GM18873 (cell line): ENCODE results near the gene VPS50.
"Not testable (repeated sequence)": the region's sequence is repeated elsewhere in the genome, so short reads cannot be mapped to it uniquely, and the experiment has no call there.

ENCODE experiments used
- ATAC-seq: cut with Tn5 transposase; IDR thresholded peaks from one replicate; pipeline ENCODE4 v1.9.1; 2021; ENCODE audit warnings: mild to moderate bottlenecking, moderate library complexity, moderate number of reproducible peaks; ENCODE audit not compliant: unreplicated experiment, low FRiP score

The VPS50 gene

GRCh38 chr7:93327006-93327633 is 95.0 kb downstream of the VPS50 start:
- no peak for ATAC-seq

- ATAC-seq = no peak
These were observed 99.5 kb downstream of the VPS50 start for GRCh38 chr7:93331706-93332105.

DNA sequence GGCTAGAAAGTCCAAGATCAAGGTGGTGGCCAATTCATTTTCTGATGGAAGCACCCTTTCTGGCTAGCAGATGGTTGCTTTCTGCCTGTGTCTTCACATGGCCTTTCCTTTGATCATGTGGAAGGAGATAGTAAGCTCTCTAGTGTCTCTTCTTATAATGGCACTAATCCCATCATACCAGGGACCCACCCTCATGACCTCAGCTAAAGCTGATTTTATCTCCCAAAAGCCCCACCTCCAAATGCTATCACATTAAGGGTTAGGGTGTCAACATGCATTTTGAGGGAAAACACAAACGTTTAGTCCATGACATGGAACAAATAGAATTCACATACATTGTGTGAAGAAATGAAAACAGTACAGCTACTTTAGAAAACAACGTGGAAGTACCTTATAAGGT is 100.0 kb downstream of the VPS50 start:
- ATAC-seq = no peak

GRCh38 chr7:93337052-93337451 is 104.9 kb downstream of the VPS50 start:
- ATAC-seq = no peak

GRCh38 chr7:93342178-93342577 is 110.0 kb downstream of the VPS50 start:
- ATAC-seq = not testable (repeated sequence)

- no peak for ATAC-seq
These were observed 118.2 kb downstream of the VPS50 start for GRCh38 chr7:93350338-93350737.

- no peak for ATAC-seq
These were observed 120.7 kb downstream of the VPS50 start for GRCh38 chr7:93352881-93353280.

GRCh38 chr7:93354815-93355214 is 122.6 kb downstream of the VPS50 start:
- ATAC-seq = no peak

- no peak for ATAC-seq
These were observed 127.5 kb downstream of the VPS50 start for GRCh38 chr7:93359520-93360198.

DNA sequence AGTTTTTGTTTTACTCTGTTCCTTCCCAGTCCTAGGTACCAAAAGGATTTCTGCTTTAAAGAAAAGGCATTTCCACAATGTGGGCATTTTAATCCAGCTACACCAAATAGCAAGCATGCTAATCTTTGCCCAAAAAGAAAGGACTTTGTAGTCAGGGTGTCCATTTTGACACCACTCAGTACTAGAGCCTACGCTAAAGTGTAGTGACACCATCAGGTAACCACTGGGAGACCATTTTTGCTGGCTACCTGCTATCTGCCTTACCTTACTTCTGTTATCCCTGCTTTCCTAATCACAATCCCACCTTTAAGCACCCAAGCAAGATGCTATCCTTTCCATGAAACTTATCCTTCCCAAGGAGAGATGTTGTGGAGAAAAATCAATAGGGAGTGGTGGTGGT is 129.7 kb downstream of the VPS50 start:
- no peak for ATAC-seq

GRCh38 chr7:93364806-93365205 is 132.6 kb downstream of the VPS50 start:
- ATAC-seq = no peak

- no peak for ATAC-seq
These were observed 133.2 kb downstream of the VPS50 start for GRCh38 chr7:93365341-93365740.

- ATAC-seq = no peak
These were observed 134.7 kb downstream of the VPS50 start for GRCh38 chr7:93366816-93367215.

DNA sequence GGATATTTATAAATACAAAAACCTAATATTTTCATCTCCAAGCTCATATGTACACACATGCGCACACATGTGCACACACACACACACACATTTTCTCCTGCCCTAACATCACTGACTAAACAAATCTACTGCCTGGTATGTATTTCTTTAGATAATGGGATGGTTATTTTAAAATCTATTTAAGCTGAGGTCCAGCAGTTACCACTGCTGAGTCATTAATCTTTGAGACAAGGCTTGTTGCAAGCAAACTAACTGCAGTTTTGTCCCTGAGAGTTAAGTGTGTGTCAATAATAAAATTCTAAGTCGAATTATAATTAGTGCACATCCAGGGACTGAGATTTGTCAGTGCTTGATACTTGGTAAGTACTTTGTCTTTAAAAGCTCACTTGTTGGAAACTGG is 135.1 kb downstream of the VPS50 start:
- no peak for ATAC-seq

- ATAC-seq = not testable (repeated sequence)
These were observed 138.8 kb downstream of the VPS50 start for GRCh38 chr7:93370937-93371336.

DNA sequence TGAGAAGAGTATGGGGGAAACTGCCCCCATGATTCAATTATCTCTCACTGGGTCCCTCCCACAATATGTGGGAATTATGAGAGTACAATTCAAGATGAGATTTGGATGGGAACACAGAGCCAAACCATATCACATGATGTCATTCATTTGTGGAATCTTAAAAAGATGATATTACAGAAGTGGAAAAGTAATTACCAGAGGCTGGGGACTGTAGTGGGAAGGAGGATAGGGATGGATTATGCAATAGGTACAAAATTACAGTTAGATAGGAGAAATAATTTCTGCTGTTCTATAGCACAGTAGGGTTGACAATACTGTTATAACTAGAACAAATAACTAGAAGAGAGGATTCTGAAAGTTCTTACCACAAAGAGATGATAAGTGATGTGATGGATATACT is 141.4 kb downstream of the VPS50 start:
- no peak for ATAC-seq

GRCh38 chr7:93374345-93374940 is 142.3 kb downstream of the VPS50 start:
- ATAC-seq = peak; percentile 65

DNA sequence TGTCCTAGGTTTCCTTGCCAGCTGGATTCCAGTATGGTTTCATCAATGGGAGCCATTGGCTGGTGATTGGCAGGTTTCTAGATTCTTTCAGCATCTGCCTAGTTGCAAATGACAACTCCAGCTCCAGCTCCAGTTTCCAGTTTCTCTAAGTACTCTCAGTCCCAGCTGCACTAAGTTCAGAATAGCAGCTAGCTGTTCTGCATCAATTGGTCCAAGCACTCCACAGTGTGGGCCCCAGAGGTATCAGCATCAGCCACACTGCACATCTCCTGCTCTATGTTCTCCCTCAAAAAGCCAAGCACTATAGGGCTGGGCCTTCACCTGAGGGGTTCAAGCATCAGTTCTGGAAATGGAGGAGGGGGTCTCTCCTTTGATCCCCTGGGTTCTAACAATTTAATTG is 143.4 kb downstream of the VPS50 start:
- ATAC-seq = no peak

GRCh38 chr7:93378131-93378760 is 146.1 kb downstream of the VPS50 start:
- ATAC-seq = peak; percentile 50

- ATAC-seq = no peak
These were observed 150.2 kb downstream of the VPS50 start for GRCh38 chr7:93382362-93382761.

DNA sequence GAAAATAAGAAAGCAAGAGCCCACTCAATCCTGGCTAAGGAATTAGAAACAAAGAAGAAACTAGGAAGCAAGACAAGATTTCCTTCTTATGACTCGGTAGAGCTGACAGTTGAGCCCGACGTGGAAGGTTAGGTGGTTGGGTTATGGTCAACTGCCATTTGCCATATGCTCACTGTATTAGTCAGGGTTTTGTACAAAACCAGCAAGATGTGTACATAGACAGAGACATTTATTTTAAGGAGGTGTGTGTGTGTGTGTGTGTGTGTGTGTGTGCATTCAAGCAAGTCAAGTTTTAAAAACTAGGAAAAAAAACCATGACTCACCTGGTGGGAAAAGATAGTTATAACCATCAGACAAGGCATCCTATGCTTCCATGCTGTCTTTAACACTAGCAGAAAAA is 158.5 kb downstream of the VPS50 start:
- no peak for ATAC-seq
